K562 (cell line): Measurements from ENCODE around the gene NYAP1. TPM values are rescaled to one million over a fixed set of nuclear protein-coding genes. Genes with fewer than 3 reads are reported as not detected.

ENCODE experiments used
- ADNP ChIP-seq: fragments of 200-800 bp; sonication (Bioruptor generic); IDR thresholded peaks from 2 replicates; pipeline ENCODE4 v1.6.1; 2016; ENCODE audit warnings: missing genetic modification characterization, missing compliant biosample characterization
- CBFA2T2 ChIP-seq: fragments of 450-650 bp; conservative IDR thresholded peaks from 2 replicates; pipeline ENCODE4 v1.6.1; 2017; ENCODE audit warnings: mild to moderate bottlenecking
- CEBPG ChIP-seq, 3 experiments: fragments of 200-800 bp in 1 of 3; sonication (Bioruptor generic) in 1 of 3; sonication (generic) in 1 of 3; formaldehyde crosslinking in 1 of 3; IDR thresholded peaks in 2 of 3; conservative IDR thresholded peaks in 1 of 3; 2 replicates each; pipeline versions ENCODE4 v1.6.1 to v1.8.0; 2016 to 2022; ENCODE audit warnings: missing compliant biosample characterization in 2 of 3, missing genetic modification characterization in 2 of 3, mild to moderate bottlenecking in 1 of 3, missing genetic modification reagents in 1 of 3
- CHD1 ChIP-seq: fragments of 200-600 bp; sonication (generic); IDR thresholded peaks from one replicate; pipeline ENCODE4 v1.6.1; 2012; ENCODE audit warnings: mild to moderate bottlenecking, moderate library complexity, low read length, inconsistent platforms
- FOXP1 ChIP-seq: sonication (generic); formaldehyde crosslinking; IDR thresholded peaks from 2 replicates; pipeline ENCODE4 v1.8.0; 2022; ENCODE audit warnings: mild to moderate bottlenecking, missing genetic modification reagents
- RBM17 ChIP-seq: fragments of 200-400 bp; formaldehyde crosslinking; IDR thresholded peaks from 2 replicates; pipeline ENCODE4 v1.6.1; 2017; ENCODE audit warnings: low read depth, mild to moderate bottlenecking, low read length, borderline replicate concordance
- SMAD4 ChIP-seq: fragments of 250-450 bp; sonication (Bioruptor Pico); conservative IDR thresholded peaks from 2 replicates; pipeline ENCODE4 v1.8.0; 2021; ENCODE audit warnings: inconsistent platforms, mild to moderate bottlenecking, moderate library complexity
- ZNF124 ChIP-seq: sonication (generic); formaldehyde crosslinking; IDR thresholded peaks from 2 replicates; pipeline ENCODE4 v1.8.1; 2022; ENCODE audit warnings: missing genetic modification reagents
- ZNF212 ChIP-seq: fragments of 450-650 bp; formaldehyde crosslinking; IDR thresholded peaks from 2 replicates; pipeline ENCODE4 v1.4.0; 2020; ENCODE audit warnings: mild to moderate bottlenecking
- polyA plus RNA-seq, 8 experiments: library from polyadenylated mRNA; depleted of rRNA in 4 of 8; stranded (reverse) in 5 of 8; unstranded in 3 of 8; fragments of >200 nt; fragmentation: Nextera tagmentation in 2 of 8; fragmentation: Illumina TruSeq in 1 of 8; extraction: Ambion mirVana in 2 of 8; extraction: Trizol in 1 of 8; gene quantifications; 2 replicates each; pipeline versions ENCODE4 v1.2.1 to v1.2.3, GENCODE V29; 2011 to 2014; ENCODE audit warnings: inconsistent platforms in 1 of 8, missing spikeins in 1 of 8
- total RNA-seq, 7 experiments: library from RNA; depleted of rRNA in 6 of 7; stranded (reverse); fragments of >200 nt in 6 of 7; fragmentation: Illumina TruSeq in 2 of 7; extraction: Trizol in 2 of 7; gene quantifications; 2 replicates each; pipeline versions ENCODE4 v1.2.1 to v1.2.3, GENCODE V29; 2011 to 2021; ENCODE audit warnings: low replicate concordance in 1 of 7
- TF ChIP-seq, protein P1 (sequence below): fragments of 450-650 bp; IDR thresholded peaks from 2 replicates; pipeline ENCODE4 v1.6.1; 2017; ENCODE audit warnings: antibody characterized with exemption, mild to moderate bottlenecking
- TF ChIP-seq, protein P2 (sequence below): sonication (generic); formaldehyde crosslinking; IDR thresholded peaks from 2 replicates; pipeline ENCODE4 v1.8.1; 2023; ENCODE audit warnings: mild to moderate bottlenecking, missing genetic modification reagents
- TF ChIP-seq, protein P3 (sequence below): fragments of 250-450 bp; sonication (Bioruptor Pico); IDR thresholded peaks from 2 replicates; pipeline ENCODE4 v1.5.0; 2021
- TF ChIP-seq, protein P4 (sequence below): sonication (generic); formaldehyde crosslinking; IDR thresholded peaks from 2 replicates; pipeline ENCODE4 v1.9.0; 2022; ENCODE audit warnings: mild to moderate bottlenecking, missing genetic modification reagents

The NYAP1 gene
- total and polyA plus RNA-seq, 9 of the 15 experiments (the other 6 are each of a cell fraction or from before 2014, with no cell fraction given), result 0.11 to 0.88 (median 0.22) TPM; not detected in 2

DNA sequence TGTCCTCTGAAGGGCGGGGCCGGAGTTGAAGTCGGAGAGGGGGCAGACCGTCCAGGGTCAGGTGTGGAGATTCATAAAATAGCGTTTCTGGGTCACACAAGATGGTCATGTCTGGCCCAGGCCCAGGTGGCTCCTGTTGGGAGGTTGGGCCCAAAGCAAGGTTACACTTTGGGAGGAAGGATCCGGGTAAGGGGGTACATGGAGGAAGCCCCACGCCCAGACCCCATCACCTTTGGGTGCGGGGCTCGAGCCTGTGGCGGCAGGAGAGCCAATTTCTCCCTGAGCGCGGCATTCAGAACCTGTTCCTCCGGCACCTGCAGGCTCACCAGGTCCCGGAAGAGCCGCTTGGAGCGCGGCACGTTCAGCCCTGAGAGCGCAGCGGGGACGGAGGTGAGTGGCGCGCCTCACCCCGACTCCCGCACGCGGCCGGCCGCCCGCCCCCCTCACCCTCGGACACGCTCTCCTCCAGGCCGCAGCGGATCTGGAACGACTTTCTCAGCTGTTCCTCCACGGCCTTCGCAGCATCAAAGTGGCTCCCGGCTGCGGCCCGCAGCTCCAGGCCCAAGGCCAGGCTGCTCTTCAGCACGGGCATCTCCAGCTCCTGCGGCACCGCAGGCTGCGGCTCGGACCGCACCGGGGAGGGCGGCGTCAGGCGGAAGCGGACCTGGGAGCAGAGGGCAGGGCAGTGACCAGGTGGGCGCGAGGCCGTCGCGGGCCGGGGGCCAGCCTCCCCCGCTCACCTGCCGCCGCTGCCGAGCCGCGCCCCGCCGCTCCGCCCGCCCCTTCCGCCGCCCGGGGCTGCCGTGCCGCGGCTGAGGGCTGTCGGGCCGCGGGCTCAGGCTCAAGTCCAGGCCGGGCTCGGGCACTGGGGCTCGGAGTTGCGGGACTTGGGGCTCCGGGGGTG is 48.1 kb upstream of the NYAP1 start (continued):
- TF ChIP-seq ZNF212 (CRISPR knock-in tag), result no peak
- TF ChIP-seq FOXP1 (CRISPR knock-in tag), result no peak
- TF ChIP-seq, protein P1, sequence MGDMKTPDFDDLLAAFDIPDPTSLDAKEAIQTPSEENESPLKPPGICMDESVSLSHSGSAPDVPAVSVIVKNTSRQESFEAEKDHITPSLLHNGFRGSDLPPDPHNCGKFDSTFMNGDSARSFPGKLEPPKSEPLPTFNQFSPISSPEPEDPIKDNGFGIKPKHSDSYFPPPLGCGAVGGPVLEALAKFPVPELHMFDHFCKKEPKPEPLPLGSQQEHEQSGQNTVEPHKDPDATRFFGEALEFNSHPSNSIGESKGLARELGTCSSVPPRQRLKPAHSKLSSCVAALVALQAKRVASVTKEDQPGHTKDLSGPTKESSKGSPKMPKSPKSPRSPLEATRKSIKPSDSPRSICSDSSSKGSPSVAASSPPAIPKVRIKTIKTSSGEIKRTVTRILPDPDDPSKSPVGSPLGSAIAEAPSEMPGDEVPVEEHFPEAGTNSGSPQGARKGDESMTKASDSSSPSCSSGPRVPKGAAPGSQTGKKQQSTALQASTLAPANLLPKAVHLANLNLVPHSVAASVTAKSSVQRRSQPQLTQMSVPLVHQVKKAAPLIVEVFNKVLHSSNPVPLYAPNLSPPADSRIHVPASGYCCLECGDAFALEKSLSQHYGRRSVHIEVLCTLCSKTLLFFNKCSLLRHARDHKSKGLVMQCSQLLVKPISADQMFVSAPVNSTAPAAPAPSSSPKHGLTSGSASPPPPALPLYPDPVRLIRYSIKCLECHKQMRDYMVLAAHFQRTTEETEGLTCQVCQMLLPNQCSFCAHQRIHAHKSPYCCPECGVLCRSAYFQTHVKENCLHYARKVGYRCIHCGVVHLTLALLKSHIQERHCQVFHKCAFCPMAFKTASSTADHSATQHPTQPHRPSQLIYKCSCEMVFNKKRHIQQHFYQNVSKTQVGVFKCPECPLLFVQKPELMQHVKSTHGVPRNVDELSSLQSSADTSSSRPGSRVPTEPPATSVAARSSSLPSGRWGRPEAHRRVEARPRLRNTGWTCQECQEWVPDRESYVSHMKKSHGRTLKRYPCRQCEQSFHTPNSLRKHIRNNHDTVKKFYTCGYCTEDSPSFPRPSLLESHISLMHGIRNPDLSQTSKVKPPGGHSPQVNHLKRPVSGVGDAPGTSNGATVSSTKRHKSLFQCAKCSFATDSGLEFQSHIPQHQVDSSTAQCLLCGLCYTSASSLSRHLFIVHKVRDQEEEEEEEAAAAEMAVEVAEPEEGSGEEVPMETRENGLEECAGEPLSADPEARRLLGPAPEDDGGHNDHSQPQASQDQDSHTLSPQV, result peak; percentile 84
- TF ChIP-seq, protein P2, sequence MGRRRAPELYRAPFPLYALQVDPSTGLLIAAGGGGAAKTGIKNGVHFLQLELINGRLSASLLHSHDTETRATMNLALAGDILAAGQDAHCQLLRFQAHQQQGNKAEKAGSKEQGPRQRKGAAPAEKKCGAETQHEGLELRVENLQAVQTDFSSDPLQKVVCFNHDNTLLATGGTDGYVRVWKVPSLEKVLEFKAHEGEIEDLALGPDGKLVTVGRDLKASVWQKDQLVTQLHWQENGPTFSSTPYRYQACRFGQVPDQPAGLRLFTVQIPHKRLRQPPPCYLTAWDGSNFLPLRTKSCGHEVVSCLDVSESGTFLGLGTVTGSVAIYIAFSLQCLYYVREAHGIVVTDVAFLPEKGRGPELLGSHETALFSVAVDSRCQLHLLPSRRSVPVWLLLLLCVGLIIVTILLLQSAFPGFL, result 0 out of 2 replicates have a peak, but pooled peaks have one; percentile 93
- TF ChIP-seq, protein P3, sequence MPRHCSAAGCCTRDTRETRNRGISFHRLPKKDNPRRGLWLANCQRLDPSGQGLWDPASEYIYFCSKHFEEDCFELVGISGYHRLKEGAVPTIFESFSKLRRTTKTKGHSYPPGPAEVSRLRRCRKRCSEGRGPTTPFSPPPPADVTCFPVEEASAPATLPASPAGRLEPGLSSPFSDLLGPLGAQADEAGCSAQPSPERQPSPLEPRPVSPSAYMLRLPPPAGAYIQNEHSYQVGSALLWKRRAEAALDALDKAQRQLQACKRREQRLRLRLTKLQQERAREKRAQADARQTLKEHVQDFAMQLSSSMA (CRISPR knock-in tag), result no peak
- no peak for TF ChIP-seq CBFA2T2
- TF ChIP-seq SMAD4 (CRISPR knock-in tag), result peak; percentile 60
- TF ChIP-seq, protein P4, sequence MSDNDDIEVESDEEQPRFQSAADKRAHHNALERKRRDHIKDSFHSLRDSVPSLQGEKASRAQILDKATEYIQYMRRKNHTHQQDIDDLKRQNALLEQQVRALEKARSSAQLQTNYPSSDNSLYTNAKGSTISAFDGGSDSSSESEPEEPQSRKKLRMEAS (CRISPR knock-in tag), result peak; percentile 85
- TF ChIP-seq RBM17, result no peak
- no peak for TF ChIP-seq ADNP (tag)
- no peak for TF ChIP-seq ZNF124
- 0 out of 2 replicates have a peak, but pooled peaks have one; percentile 20 for TF ChIP-seq CEBPG (CRISPR knock-in tag; IDR thresholded peaks at IDR 0.05)
- no peak for TF ChIP-seq CEBPG (tag; conservative IDR thresholded peaks at IDR 0.05 in 1 of 2, IDR thresholded peaks at IDR 0.05 in 1 of 2)
- peak; percentile 98 for TF ChIP-seq CHD1
